Esophagus squamous epithelium (tissue), 5 donors: Measurements from ENCODE around the gene HECTD4. TPM values are rescaled to one million over a fixed set of nuclear protein-coding genes. Genes with fewer than 3 reads are reported as not detected.
"Not testable (repeated sequence)": the region's sequence is repeated elsewhere in the genome, so short reads cannot be mapped to it uniquely, and the experiment has no call there.

Experiments used
- DNase-seq: peaks from one replicate; lab custom pipeline; 2025; lab: John Stamatoyannopoulos, UW
- H3K27ac ChIP-seq, 4 donors: fragments of 200-600 bp; sonication (generic); one replicate each; pipeline ENCODE4 v1.5.1; 2016 to 2019; ENCODE audit warnings: mild to moderate bottlenecking in 1 of 4
- H3K27me3 ChIP-seq, 4 donors: fragments of 200-600 bp; sonication (generic); 1 replicate in 3 of 4; 2 replicates in 1 of 4; pipeline versions ENCODE4 v1.5.1 to v1.6.0; 2017 to 2021; ENCODE audit warnings: antibody characterized with exemption in 1 of 4
- H3K36me3 ChIP-seq, 3 donors: fragments of 200-600 bp; sonication (generic); one replicate each; pipeline ENCODE4 v1.5.1; 2016 to 2019
- H3K4me1 ChIP-seq, 3 donors: fragments of 200-600 bp; sonication (generic); one replicate each; pipeline ENCODE4 v1.5.1; 2017 to 2019
- H3K4me3 ChIP-seq, 4 donors: fragments of 200-600 bp; sonication (generic); 1 replicate in 3 of 4; 2 replicates in 1 of 4; pipeline ENCODE4 v1.5.1; 2016 to 2019; ENCODE audit warnings: mild to moderate bottlenecking in 2 of 4, moderate library complexity in 1 of 4
- H3K9me3 ChIP-seq, 3 donors: fragments of 200-600 bp; sonication (generic); one replicate each; pipeline ENCODE4 v1.5.1; 2016 to 2019
- POLR2A ChIP-seq, 4 donors: fragments of 450-650 bp; IDR thresholded peaks; one replicate each; pipeline ENCODE4 v1.6.1; 2017; ENCODE audit warnings: antibody characterized with exemption in 4 of 4, mild to moderate bottlenecking in 4 of 4, moderate library complexity in 3 of 4
- WGBS, 2 donors: methylation state at CpG; one replicate each; pipeline ENCODE4 v1.1.5; 2018; 5-methylcytosine and 5-hydroxymethylcytosine counted together
- intact Hi-C: fragments of 100-400 bp; cut with DNase I; formaldehyde crosslinking; loops from one replicate; pipeline ENCODE4 v1.15.0; 2022
- total RNA-seq, 4 donors: library from RNA; depleted of rRNA; stranded (reverse); fragments of >200 nt; gene quantifications; one replicate each; pipeline ENCODE4 v1.1.0, GENCODE V29; 2016
- TF ChIP-seq, protein P1 (sequence below), 6 experiments: fragments of 450-650 bp in 4 of 6; fragments of 200-600 bp in 2 of 6; sonication (generic) in 2 of 6; IDR thresholded peaks; one replicate each; pipeline ENCODE4 v1.5.1; 2016 to 2019; ENCODE audit warnings: antibody characterized with exemption in 6 of 6, mild to moderate bottlenecking in 4 of 6, moderate library complexity in 4 of 6
- donor health status: DM: yes; HTN: yes; CAD: no.

The HECTD4 gene
- total RNA-seq, 4 donors from 2014 or later = 15.4 to 53.4 (median 33.4) TPM

DNA sequence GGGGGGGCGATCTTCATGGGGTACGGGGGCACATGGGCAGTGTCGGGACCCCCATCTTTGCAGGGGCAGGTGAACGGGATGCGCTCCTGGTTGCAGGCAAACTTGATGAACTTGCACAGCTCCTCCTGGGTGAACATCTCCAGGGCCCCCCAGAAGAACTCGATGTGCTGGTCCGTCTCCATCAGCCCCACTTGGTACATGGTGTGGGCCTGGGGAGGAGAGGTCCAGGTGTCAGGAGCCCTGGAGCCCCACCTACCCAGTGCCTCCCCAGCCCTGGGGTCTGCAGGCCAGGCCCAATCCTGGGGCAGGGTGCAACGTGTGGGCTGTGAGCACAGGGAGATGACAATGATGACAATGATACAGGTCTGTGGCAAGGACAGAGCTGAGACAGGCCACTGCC, 219.2 kb downstream of the HECTD4 start:
- no CpG with 5 or more reads among the region's 8 CpGs for WGBS, 2 donors
- Histone ChIP-seq H3K27me3 (no peaks in the 10 kb centered on the region), H3K9me3 (peaks cover 0 to 7% (median 0%) of the 10 kb centered on the region in 3 donors), H3K4me1 (no peaks in the 10 kb centered on the region), H3K36me3 (peaks cover 5 to 89% (median 28%) of the 10 kb centered on the region in 3 donors), H3K27ac (no peak overlapping the region), H3K4me3 (no peak overlapping the region)
- no peak for TF ChIP-seq POLR2A (IDR thresholded peaks at IDR 0.05)
- TF ChIP-seq, protein P1, sequence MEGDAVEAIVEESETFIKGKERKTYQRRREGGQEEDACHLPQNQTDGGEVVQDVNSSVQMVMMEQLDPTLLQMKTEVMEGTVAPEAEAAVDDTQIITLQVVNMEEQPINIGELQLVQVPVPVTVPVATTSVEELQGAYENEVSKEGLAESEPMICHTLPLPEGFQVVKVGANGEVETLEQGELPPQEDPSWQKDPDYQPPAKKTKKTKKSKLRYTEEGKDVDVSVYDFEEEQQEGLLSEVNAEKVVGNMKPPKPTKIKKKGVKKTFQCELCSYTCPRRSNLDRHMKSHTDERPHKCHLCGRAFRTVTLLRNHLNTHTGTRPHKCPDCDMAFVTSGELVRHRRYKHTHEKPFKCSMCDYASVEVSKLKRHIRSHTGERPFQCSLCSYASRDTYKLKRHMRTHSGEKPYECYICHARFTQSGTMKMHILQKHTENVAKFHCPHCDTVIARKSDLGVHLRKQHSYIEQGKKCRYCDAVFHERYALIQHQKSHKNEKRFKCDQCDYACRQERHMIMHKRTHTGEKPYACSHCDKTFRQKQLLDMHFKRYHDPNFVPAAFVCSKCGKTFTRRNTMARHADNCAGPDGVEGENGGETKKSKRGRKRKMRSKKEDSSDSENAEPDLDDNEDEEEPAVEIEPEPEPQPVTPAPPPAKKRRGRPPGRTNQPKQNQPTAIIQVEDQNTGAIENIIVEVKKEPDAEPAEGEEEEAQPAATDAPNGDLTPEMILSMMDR (IDR thresholded peaks at IDR 0.05) = no peak
- no peak for DNase-seq
- intact Hi-C loops = no loop called here

DNA sequence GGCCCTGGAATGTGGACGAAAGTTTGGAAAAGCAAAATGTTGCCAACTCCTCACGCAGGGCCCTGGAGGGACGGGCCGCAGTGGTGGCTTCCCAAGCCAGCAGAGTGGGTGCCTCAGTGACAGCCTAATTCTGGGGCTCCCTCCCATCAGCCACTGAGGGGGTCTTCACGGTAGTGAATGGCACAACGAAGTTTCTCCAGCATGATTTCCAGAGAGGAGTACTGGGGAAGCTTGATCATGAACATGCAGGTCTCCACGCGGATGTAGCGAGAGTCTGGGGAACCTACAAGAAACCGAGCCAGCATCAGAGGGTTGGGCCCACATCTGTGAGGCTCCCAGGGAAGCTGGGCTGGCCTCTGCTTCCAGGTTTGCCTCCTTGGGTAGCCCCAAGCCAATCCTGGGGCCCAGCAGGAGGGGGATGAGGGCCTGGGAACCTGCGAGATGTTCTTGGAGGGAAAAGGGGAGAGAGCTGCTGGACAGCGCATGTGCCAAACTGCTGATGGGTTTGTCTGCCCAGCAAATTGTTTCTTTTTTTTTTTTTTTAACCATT, 219.9 kb downstream of the HECTD4 start:
- DNase-seq = no peak
- intact Hi-C loops = no loop called here
- H3K27me3 ChIP-seq = no peaks in the 10 kb centered on the region
- WGBS, 2 donors = 94 to 98% methylated on average over 6 to 8 of the region's 12 CpGs
- H3K27ac ChIP-seq = no peak overlapping the region
- TF ChIP-seq, protein P1 (IDR thresholded peaks at IDR 0.05) = no peak
- TF ChIP-seq POLR2A (IDR thresholded peaks at IDR 0.05) = no peak
- H3K9me3 ChIP-seq = peaks cover 0 to 7% (median 0%) of the 10 kb centered on the region in 3 donors
- no peaks in the 10 kb centered on the region for H3K4me1 ChIP-seq
- H3K4me3 ChIP-seq = no peak overlapping the region
- H3K36me3 ChIP-seq = peaks cover 5 to 89% (median 30%) of the 10 kb centered on the region in 3 donors

DNA sequence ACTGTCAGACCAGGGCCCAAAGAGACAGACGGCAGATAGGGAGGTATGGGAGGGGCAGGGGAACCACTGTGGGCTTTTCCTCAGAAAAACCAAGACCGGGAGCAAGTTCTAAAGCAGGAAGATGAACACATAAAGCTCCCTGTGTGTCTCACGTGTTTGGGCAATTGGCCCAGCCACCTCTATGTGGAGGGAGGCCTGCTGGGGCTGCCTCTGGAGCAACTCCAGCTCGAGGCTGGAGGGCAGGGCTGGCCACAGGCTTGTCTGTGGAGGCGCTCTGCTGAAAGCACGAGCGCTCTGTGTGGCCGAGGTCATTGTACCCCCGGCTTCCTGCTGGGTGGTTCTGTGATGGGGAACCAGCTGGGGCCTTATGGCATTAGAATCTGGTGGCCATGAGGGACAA, 220.5 kb downstream of the HECTD4 start:
- H3K36me3 ChIP-seq = peaks cover 5 to 89% (median 30%) of the 10 kb centered on the region in 3 donors

DNA sequence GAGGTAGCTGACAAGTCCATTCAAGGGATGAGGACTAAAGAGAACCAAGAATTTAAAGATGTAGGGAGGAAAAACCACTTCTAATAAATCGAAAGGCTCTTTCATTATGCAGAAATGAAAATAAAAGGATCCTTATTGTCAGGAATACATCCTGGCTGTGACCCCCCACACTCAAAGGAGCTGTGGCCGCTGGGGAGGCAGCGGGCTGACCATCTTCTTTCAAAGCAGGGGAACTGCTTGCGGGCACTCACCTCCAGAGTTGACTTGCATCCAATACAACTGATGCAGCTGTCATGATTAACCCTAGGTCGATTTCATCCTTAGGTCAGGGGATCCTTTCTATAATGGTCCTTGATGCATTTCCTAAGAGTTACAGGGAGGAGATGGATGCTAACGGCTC, 221.6 kb downstream of the HECTD4 start:
- Histone ChIP-seq H3K4me1 (no peaks in the 10 kb centered on the region), H3K9me3 (peaks cover 0 to 7% (median 0%) of the 10 kb centered on the region in 3 donors), H3K27ac (no peak overlapping the region), H3K4me3 (no peak overlapping the region), H3K27me3 (no peaks in the 10 kb centered on the region), H3K36me3 (peaks cover 5 to 86% (median 30%) of the 10 kb centered on the region in 3 donors)
- TF ChIP-seq POLR2A (IDR thresholded peaks at IDR 0.05) = no peak
- TF ChIP-seq, protein P1 (IDR thresholded peaks at IDR 0.05) = no peak
- 91 to 100% methylated on average over 6 of the region's 6 CpGs for WGBS, 2 donors
- intact Hi-C loops = no loop called here
- DNase-seq = no peak

More for the DNA sequence above, 220.5 kb downstream of the HECTD4 start:
- Histone ChIP-seq H3K27ac (no peak overlapping the region), H3K4me3 (no peak overlapping the region), H3K27me3 (no peaks in the 10 kb centered on the region), H3K9me3 (peaks cover 0 to 7% (median 0%) of the 10 kb centered on the region in 3 donors), H3K4me1 (no peaks in the 10 kb centered on the region)
- intact Hi-C loops = no loop called here
- no peak for DNase-seq
- TF ChIP-seq, protein P1 (IDR thresholded peaks at IDR 0.05) = no peak
- TF ChIP-seq POLR2A (IDR thresholded peaks at IDR 0.05) = no peak
- WGBS, 2 donors = 45% methylated on average over 6 of the region's 9 CpGs; no CpG with 5 or more reads in 1 of the 2 donors

DNA sequence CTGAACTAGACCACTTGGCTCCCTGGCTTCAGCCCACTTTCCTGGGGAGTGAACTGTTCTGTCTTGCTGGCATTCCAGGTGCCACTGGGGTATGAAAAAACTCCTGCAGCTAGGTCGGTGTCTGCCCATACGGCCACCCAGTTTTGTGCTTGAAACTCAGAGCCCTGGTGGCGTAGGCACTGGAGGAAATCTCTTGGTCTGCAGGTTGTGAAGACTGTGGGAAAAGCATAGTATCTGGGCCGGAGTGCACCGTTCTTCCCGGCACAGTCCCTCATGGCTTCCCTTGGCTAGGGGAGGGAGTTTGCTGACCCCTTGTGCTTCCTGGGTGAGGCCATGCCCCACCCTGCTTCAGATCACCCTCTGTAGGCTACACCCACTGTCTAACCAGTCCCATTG, 223.1 kb downstream of the HECTD4 start:
- 100% methylated on average over 5 of the region's 6 CpGs; no CpG with 5 or more reads in 1 of the 2 donors for WGBS, 2 donors
- no peaks in the 10 kb centered on the region for H3K4me1 ChIP-seq
- H3K4me3 ChIP-seq = no peak overlapping the region
- peaks cover 0 to 7% (median 0%) of the 10 kb centered on the region in 3 donors for H3K9me3 ChIP-seq
- DNase-seq = no peak
- no peaks in the 10 kb centered on the region for H3K27me3 ChIP-seq
- no peak overlapping the region for H3K27ac ChIP-seq
- H3K36me3 ChIP-seq = peaks cover 5 to 86% (median 30%) of the 10 kb centered on the region in 3 donors
- TF ChIP-seq, protein P1 (IDR thresholded peaks at IDR 0.05) = no peak
- TF ChIP-seq POLR2A (IDR thresholded peaks at IDR 0.05) = no peak
- intact Hi-C loops = no loop called here

DNA sequence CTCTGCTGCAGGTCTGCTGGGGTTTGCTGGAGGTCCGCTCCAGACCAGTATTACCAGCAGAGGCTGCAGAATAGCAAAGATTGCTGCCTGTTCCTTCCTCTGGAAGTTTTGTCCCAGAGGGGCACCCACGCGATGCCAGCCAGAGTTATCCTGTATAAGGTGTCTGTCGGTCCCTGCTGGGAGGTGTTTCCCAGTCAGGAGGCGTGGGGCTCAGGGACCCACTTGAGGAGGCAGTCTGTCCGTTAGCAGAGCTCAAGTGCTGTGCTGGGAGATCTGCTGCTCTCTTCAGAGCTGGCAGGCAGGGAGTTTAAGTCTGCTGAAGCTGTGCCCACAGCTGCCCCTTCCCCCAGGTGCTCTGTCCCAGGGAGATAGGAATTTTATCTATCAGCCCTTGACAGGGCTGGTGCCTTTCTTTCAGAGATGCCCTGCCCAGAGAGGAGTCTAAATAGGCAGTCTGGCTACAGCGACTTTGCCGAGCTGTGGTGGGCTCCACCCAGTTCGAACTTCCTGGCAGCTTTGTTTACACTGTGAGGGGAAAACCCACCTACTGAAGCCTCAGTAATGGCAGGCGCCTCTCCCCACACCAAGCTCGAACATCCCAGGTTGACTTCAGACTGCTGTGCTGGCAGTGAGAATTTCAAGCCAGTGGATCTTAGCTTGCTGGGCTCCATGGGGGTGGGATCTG, 223.6 kb downstream of the HECTD4 start:
- H3K4me1 ChIP-seq, H3K4me3 ChIP-seq, DNase-seq, H3K27ac ChIP-seq, H3K27me3 ChIP-seq, H3K9me3 ChIP-seq, intact Hi-C loops: not testable (repeated sequence)
- peaks cover 5 to 86% (median 31%) of the 10 kb centered on the region in 3 donors for H3K36me3 ChIP-seq
- 92% methylated on average over 7 of the region's 11 CpGs; no CpG with 5 or more reads in 1 of the 2 donors for WGBS, 2 donors
